Measurements from ENCODE around the gene SMIM28. TPM values are rescaled to one million over a fixed set of nuclear protein-coding genes. Genes with fewer than 3 reads are reported as not detected.

The SMIM28 gene
- total RNA-seq, 4 donors from 2014 or later, result not detected

- TF ChIP-seq CTCF (IDR thresholded peaks at IDR 0.05; ENCODE audit: low read depth), result no peak
Measured at GRCh38 chr6:138406443-138406842, 28.7 kb downstream of the SMIM28 start.

GRCh38 chr6:138410048-138410735 is 32.5 kb downstream of the SMIM28 start:
- TF ChIP-seq CTCF (IDR thresholded peaks at IDR 0.05; ENCODE audit: low read depth), result no peak

- no peak for TF ChIP-seq CTCF (IDR thresholded peaks at IDR 0.05; ENCODE audit: low read depth)
Measured at GRCh38 chr6:138410972-138411880, 33.5 kb downstream of the SMIM28 start.

- TF ChIP-seq CTCF (IDR thresholded peaks at IDR 0.05; ENCODE audit: low read depth), result no peak
Measured at GRCh38 chr6:138415125-138415524, 37.4 kb downstream of the SMIM28 start.

- TF ChIP-seq CTCF (IDR thresholded peaks at IDR 0.05; ENCODE audit: low read depth), result no peak
Measured at GRCh38 chr6:138416206-138416605, 38.5 kb downstream of the SMIM28 start.

- TF ChIP-seq CTCF (IDR thresholded peaks at IDR 0.05; ENCODE audit: low read depth), result no peak
Measured at GRCh38 chr6:138417493-138418117, 39.9 kb downstream of the SMIM28 start.

All from subcutaneous adipose tissue (tissue), 4 donors.